NCI-H526 (cell line): ENCODE data around the gene OSBP2.

Source experiments
- DNase-seq, 2 experiments: peaks; one replicate each; lab custom pipeline; 2025; lab: John Stamatoyannopoulos, UW

The OSBP2 gene

DNA sequence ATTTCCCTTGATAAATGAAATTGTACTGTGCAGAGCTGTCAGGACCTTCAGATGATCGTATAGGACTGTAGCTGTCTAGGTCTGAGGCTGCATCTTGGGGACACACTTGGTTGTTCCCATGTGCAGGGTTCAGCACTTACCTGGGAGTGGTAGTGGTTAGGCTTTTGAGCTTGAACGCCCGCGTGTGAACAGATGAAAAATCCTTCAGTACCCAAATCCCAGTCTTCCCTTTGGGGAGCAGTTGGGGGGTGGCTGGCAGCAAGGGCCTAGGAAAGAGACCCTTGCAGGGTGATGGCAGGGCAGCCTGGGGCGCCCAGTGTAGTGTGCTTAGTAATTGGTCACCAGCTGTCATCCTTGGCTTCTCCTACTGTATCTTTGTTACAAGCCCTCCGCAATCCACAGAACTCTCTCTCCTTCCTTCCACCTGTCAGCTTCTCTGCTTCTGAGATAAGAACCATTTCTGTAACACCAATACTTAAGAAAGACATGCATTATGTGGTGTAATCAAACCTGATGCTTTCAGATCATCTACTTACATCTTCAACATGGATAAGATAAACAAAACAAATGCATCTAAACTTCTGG is 209.3 kb downstream of the OSBP2 start:
- no peak for DNase-seq

- DNase-seq, result no peak
Observed at GRCh38 chr22:30905696-30906341, 211.1 kb downstream of the OSBP2 start.

DNA sequence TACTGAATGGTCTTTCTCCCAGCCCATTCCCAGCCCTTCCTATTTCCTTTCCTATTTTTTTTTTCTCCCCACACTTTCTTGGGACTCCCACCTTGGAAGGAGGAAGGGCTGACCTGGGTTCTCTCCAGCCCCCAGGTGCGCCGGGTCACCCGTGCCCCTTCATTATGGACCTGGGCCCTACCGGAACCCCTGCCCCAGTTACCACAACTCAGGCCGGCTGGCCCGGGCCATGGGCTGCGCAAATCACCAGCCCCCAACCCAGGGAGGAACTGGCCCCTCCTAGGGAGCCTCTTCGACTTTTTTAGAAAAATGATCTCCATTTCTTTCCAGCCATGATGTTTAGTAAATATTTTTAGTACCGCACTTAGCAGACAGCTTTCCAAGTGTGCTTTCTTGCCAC is 211.7 kb downstream of the OSBP2 start:
- DNase-seq, result no peak

DNA sequence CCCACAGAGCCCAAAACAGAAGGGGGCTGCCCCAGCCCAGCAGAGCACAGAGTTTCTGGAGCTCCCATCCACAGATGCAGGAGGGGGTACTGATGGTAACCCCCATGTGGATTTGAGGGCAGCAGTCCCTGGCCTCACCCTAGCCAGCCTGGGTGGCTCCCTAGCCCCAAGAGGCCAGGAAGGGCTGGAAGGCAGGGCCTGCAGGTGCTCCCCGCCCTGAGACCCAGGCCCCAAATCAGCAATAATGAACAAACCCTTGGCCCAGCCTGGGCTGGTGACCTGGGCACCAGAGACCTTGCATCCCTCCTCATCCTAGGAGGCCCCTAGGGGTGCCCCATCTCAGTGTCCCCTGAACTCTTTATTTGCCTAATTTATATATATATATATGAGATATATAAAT is 212.3 kb downstream of the OSBP2 start:
- no peak for DNase-seq

DNA sequence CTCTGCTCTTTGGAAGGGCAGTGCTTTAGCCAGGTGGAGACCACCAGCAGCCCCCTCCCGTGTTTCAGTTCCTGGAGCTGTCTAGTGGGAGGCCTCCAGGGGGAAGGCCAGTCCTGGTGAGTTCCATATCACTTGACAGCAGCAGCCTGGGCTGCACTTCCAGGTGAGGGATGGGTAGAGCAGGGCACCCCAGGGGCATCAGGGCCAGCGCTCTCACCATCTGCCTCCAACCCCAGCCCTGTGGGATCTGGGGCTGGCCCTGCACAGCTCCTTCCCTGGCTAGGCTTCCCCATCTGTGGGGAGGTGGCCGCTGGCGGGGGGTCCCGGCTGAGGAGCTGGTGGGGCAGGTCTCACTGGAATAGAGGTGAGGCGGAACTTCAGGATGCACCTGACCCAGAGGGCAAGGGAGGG is 213.4 kb downstream of the OSBP2 start:
- no peak for DNase-seq

GRCh38 chr22:30909306-30909705 is 214.6 kb downstream of the OSBP2 start:
- no peak for DNase-seq

DNA sequence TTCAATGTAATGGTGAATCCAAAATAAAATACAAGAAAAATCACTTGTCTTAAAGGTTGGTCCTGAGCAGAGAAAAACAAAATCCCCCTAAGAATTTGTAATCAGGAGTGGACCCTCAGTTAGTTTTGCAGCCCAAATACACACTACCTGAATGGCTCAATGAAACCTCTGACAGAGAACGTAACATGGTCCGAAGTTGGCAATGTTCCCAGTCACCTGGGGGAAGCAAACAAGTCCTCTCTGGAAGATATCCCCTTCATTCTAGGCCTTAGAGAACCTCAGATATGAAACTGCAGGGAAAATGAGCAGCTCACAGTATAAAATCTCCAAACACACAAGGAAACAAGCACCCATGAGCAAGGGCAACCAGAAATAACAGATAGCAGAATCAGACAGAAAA is 215.7 kb downstream of the OSBP2 start:
- no peak for DNase-seq

- DNase-seq, result no peak
Observed at GRCh38 chr22:30918761-30919160, 224.1 kb downstream of the OSBP2 start.

DNA sequence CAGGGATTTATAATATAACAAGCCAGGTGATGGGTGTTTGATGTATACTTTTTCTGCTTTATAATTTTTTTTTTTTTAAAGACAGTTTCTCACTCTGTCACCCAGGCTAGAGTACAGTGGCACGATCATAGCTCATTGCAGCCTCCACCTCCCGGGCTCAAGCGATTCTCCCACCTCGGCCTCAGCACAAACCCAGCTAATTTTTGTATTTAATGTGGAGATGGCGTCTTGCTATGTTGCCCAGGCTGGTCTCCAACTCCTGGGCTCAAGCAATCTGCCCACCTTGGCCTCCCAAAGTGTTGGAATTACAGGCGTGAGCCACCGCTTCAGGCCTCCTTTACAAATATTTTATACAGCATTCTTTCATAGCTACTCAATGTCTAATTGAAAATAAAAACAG is 225.3 kb downstream of the OSBP2 start:
- no peak for DNase-seq

GRCh38 chr22:30920407-30920806 is 225.7 kb downstream of the OSBP2 start:
- peak; percentile 39 to 83 for DNase-seq

DNA sequence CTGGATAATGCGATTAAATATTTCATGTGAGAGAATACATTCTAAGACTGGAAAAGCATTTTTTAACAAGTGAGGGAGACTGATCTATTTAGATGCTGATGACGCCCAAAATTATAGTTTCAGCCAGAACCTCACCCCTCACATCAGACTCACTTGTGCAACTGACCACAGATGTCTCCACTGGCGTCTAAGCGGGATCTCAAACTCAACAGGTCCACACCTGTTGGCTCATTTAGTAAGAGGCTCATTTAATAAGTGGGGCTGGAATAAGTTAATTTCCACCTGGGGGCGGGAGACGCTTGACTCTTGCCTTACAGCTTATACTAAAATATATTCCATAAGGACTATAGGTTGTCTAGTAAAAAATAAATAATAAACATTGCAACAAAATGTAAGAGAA is 226.4 kb downstream of the OSBP2 start:
- DNase-seq, result peak; percentile 7 to 9

DNA sequence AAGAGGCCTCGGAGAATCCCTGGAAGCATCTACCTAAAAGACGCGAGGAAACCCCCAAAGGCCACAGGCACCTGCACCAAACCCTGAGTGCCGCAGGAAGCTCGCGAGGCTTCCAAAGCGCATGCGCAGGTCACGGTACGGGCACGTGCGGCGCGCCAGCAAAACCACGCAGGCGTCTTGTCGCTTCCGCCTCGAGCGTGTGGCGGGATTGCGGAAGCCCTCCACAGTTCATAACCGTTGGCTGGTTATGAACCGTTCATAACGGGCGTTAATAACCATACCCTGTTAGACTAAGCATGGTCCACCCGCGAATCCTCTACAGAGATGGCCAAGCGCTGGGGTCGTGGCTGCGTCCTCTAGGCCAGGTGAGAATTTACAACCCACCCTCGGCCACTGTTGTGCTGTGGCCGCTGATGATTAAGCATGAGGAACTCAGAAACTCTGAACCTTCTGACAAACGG is 227.5 kb downstream of the OSBP2 start:
- DNase-seq, result peak; percentile 41 to 87

GRCh38 chr22:30923168-30923900 is 228.7 kb downstream of the OSBP2 start:
- DNase-seq, result no peak

GRCh38 chr22:30925667-30926066 is 231.0 kb downstream of the OSBP2 start:
- DNase-seq, result no peak

GRCh38 chr22:30926706-30927105 is 232.0 kb downstream of the OSBP2 start:
- DNase-seq, result no peak

GRCh38 chr22:30927806-30928205 is 233.1 kb downstream of the OSBP2 start:
- DNase-seq, result no peak

GRCh38 chr22:30928401-30928800 is 233.7 kb downstream of the OSBP2 start:
- DNase-seq, result no peak

- no peak for DNase-seq
Observed at GRCh38 chr22:30930228-30930627, 235.6 kb downstream of the OSBP2 start.

DNA sequence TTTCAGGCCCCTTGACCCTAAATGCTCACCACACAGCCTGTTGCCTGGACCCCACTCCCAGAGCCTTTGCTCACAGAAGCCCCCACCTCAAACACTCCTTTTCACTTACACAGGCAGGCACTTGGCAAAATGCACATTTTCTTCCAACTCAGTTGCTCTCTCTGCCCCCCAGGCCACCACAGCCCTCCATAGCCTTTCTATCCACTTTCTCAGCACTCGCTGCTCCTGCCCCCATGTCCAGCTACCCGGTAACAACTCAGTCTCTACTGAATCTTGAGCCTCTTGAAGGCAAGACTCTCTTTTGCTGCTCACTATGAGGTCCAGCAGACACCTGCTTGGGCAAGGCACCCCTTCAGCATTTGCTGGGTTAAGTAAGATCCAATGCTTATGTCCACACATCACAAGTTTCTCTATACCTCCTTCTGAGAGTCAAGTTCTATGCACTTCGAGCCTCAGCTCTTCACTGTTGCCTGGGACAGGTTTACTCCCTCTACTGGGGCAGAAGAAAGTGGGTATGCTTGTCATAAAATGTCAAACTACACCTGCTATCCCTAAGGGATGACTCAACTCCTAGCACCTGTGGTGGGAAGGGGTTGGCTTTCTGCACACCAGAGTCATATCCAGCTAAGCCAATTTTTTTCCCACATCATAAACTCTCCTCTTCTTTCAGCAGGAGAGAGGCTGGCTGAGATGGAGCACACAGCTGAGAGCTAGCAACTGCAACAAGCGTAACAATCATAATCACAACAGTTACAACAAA is 237.0 kb downstream of the OSBP2 start:
- no peak for DNase-seq

GRCh38 chr22:30932661-30933060 is 238.0 kb downstream of the OSBP2 start:
- no peak for DNase-seq

DNA sequence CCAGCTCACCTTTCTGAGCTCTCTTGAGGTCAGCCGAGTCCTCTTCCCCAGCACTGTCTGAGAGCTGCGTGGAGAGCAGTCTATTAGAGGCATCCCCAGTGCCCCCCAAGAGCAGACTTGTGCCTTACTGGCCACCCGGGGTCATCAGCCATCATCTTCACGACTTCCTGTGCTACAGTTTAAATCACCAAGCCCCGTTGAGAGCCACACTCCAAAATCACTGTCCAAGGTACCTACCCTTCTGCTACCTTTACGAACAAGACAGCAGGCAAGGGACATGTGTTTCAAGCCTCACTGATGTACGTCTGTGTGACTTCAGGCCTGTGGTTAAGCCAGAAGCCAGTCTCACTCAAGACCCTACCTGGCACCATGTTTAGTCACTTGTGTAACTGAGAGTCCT is 238.8 kb downstream of the OSBP2 start:
- DNase-seq, result no peak

DNA sequence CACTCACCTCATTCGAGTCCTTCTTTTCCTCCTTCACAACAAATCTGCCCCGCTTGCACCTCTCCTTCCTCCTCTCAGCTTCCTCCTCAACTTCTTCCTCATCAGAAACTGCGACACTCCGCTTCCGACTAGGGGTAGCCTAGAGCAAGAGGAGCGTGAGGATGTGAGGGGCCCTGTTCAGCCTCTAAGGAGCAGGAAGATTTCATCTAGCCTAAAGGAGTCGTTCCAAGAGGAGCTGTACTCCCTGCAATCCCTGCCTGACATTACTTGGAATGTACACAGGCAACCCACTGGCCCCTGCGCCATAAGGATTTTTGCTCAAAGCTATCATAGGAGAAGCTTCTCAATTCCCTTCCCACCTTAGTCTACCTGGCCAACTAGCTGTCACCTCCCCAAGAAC is 239.4 kb downstream of the OSBP2 start:
- no peak for DNase-seq
